ENCODE results near the gene NHS. TPM values are rescaled to one million over a fixed set of nuclear protein-coding genes. Genes with fewer than 3 reads are reported as not detected.

NHS gene
- total RNA-seq, 1 donor from 2014 or later = 2.5 TPM

- intact Hi-C loops (cut with DNase I) = no loop called here
- ATAC-seq (no peak), DNase-seq (no peak)
- Histone ChIP-seq H3K27me3 (peaks cover 4% of the 10 kb centered on the region), H3K27ac (no peak overlapping the region), H3K36me3 (no peaks in the 10 kb centered on the region), H3K4me3 (peak overlapping the region; percentile 19), H3K4me1 (no peaks in the 10 kb centered on the region), H3K9me3 (no peaks in the 10 kb centered on the region)
- no peak for TF ChIP-seq CTCF (IDR thresholded peaks at IDR 0.05)
These were observed 280.4 kb downstream of the NHS start for GRCh38 chrX:17655211-17656034.

- no peaks in the 10 kb centered on the region for H3K4me1 ChIP-seq
- H3K27ac ChIP-seq = no peak overlapping the region
- peaks cover 4% of the 10 kb centered on the region for H3K27me3 ChIP-seq
- intact Hi-C loops (cut with DNase I) = no loop called here
- H3K4me3 ChIP-seq = peak overlapping the region; percentile 19
- H3K9me3 ChIP-seq = no peaks in the 10 kb centered on the region
- TF ChIP-seq CTCF (IDR thresholded peaks at IDR 0.05) = no peak
- no peak for DNase-seq
- no peaks in the 10 kb centered on the region for H3K36me3 ChIP-seq
- no peak for ATAC-seq
These were observed 281.0 kb downstream of the NHS start for GRCh38 chrX:17656035-17656418.

DNA sequence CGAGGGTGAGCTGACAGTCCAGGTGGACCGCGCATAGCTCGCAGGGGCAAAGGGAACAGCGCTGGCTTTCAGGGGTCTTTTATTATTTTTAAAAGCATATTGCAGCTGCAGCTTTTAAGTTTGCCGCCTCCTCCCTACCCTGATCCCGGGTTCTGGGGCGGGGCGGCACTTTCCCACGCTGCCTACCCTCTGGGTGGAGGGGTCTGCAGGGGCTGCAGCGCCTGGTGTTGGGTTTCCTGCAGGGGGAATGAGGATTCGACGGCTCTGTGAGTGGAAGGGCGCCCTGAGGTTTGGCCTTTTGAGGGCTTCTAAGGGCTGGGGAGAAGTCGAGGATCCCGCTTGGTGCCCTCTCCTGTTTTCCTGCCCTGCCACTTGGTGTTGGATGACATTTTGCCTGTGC, 281.6 kb downstream of the NHS start:
- no peak overlapping the region for H3K27ac ChIP-seq
- H3K9me3 ChIP-seq = no peaks in the 10 kb centered on the region
- intact Hi-C loops (cut with DNase I) = no loop called here
- H3K27me3 ChIP-seq = peaks cover 4% of the 10 kb centered on the region
- DNase-seq (no peak), ATAC-seq (no peak)
- H3K36me3 ChIP-seq = no peaks in the 10 kb centered on the region
- no peak for TF ChIP-seq CTCF (IDR thresholded peaks at IDR 0.05)
- H3K4me3 ChIP-seq = no peak overlapping the region
- no peaks in the 10 kb centered on the region for H3K4me1 ChIP-seq

- Histone ChIP-seq H3K27me3 (no peaks in the 10 kb centered on the region), H3K4me1 (no peaks in the 10 kb centered on the region), H3K4me3 (no peak overlapping the region), H3K27ac (no peak overlapping the region), H3K36me3 (no peaks in the 10 kb centered on the region), H3K9me3 (no peaks in the 10 kb centered on the region)
- intact Hi-C loops (cut with DNase I) = no loop called here
- DNase-seq (no peak), ATAC-seq (no peak)
- no peak for TF ChIP-seq CTCF (IDR thresholded peaks at IDR 0.05)
These were observed 287.4 kb downstream of the NHS start for GRCh38 chrX:17662391-17662790.

- Histone ChIP-seq H3K27ac (no peak overlapping the region), H3K9me3 (no peaks in the 10 kb centered on the region), H3K36me3 (no peaks in the 10 kb centered on the region), H3K4me3 (no peak overlapping the region), H3K4me1 (no peaks in the 10 kb centered on the region), H3K27me3 (no peaks in the 10 kb centered on the region)
- no peak for ATAC-seq
- intact Hi-C loops (cut with DNase I) = no loop called here
- DNase-seq = no peak
- TF ChIP-seq CTCF (IDR thresholded peaks at IDR 0.05) = no peak
These were observed 293.9 kb downstream of the NHS start for GRCh38 chrX:17668929-17669328.

Data from upper lobe of right lung (tissue), 1 donor.